GM10266 (cell line): ENCODE measurements around the gene NQO2.
A peak's percentile ranks its signal among the peaks of the same experiment; 100 is the strongest.
"Not testable (repeated sequence)": the region's sequence is repeated elsewhere in the genome, so short reads cannot be mapped to it uniquely, and the experiment has no call there.

Experiments
- DNase-seq: peaks from one replicate; pipeline ENCODE4 v3.0.0; 2012; ENCODE audit errors: extremely low spot score
- CTCF ChIP-seq: IDR thresholded peaks from 2 replicates; pipeline ENCODE4 v1.5.1; 2012; ENCODE audit warnings: mild to moderate bottlenecking, low read depth; ENCODE audit not compliant: control insufficient read depth, insufficient read depth; ENCODE audit errors: missing control alignments

Gene NQO2

GRCh38 chr6:3061501-3061941 lies 61.8 kb downstream of the NQO2 start:
- no peak for TF ChIP-seq CTCF
- DNase-seq = no peak

GRCh38 chr6:3063340-3063732 lies 63.6 kb downstream of the NQO2 start:
- not testable (repeated sequence) for DNase-seq

GRCh38 chr6:3063733-3064700 lies 64.3 kb downstream of the NQO2 start:
- TF ChIP-seq CTCF = no peak
- peak; percentile 92 for DNase-seq

- TF ChIP-seq CTCF = peak; percentile 61
- peak; percentile 98 for DNase-seq
Measured at GRCh38 chr6:3068329-3069214, 68.9 kb downstream of the NQO2 start, which contains the start of gene RIPK1. TSS of gene RIPK1 (plus strand) at chr6:3068494. CDS start at chr6:3076824, 8,330 bp downstream.
